GM18505 (cell line): ENCODE measurements around the gene NPAS1.
"Not testable (repeated sequence)": the region's sequence is repeated elsewhere in the genome, so short reads cannot be mapped to it uniquely, and the experiment has no call there.

Experiments
- ATAC-seq: cut with Tn5 transposase; IDR thresholded peaks from one replicate; pipeline ENCODE4 v1.9.1; 2021; ENCODE audit not compliant: unreplicated experiment
- POLR2A ChIP-seq: IDR thresholded peaks from 4 replicates; pipeline ENCODE4 v1.6.1; 2011; ENCODE audit warnings: borderline replicate concordance; ENCODE audit not compliant: insufficient read depth, insufficient read length; ENCODE audit errors: extremely low read depth

The NPAS1 gene

DNA sequence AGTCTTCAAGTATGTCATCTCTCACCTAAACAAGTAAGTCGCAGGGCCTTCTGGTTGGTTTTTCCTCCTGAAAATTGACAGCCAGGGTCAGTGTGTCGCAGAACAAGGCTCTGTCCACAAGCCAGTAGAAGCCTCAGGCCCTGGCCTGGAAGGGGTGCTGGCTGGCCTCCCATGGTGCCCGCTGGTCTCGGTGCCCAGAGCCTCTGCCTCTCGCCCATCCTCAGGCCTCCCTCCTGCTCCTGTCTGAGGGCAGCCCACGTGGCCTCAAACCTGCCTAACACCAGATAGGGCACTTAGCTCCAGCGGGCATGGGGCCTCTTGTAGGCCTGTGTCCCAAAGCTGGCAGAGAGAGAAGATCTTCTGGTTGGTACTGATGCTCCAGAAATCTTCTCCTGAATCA is 20.3 kb upstream of the NPAS1 start:
- ATAC-seq, result no peak
- no peak for TF ChIP-seq POLR2A

DNA sequence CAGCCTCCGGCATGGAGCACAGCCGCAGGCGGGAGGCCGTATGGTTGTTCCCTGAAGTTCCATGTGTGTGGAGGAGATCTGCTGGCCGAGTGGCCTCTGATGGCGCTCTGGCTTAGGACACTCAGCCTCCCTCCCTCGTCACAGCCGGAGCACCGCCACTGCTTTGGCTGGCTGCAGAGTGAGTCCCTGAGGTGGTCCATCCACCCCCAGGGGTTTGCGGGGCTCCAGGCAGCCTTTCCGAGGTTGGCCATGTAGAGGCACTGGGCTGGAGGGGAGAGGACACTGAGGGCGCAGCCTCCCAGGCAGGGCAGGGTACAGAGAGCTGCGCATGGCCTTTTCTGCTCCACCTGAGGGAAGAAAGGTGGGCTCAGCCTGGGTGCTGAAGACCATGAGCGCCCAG is 19.8 kb upstream of the NPAS1 start:
- no peak for ATAC-seq

DNA sequence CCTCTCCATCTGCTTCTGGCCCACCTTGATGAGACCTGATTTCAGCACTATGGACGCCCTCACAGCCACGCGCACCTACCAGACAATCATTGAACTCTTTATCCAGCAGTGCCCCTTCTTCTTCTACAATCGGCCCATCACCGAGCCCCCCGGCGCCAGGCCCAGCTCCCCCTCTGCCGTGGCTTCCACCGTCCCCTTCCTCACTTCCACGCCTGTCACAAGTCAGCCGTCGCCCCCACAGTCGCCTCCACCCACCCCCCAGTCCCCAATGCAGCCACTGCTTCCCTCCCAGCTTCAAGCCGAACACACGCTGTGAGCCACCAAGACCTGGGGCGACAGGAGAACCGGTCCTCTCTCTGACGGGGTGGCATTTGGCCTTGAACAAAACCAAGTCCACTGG is 19.3 kb upstream of the NPAS1 start:
- ATAC-seq, result no peak
- TF ChIP-seq POLR2A, result no peak

More for the DNA sequence above, 19.8 kb upstream of the NPAS1 start:
- no peak for TF ChIP-seq POLR2A

DNA sequence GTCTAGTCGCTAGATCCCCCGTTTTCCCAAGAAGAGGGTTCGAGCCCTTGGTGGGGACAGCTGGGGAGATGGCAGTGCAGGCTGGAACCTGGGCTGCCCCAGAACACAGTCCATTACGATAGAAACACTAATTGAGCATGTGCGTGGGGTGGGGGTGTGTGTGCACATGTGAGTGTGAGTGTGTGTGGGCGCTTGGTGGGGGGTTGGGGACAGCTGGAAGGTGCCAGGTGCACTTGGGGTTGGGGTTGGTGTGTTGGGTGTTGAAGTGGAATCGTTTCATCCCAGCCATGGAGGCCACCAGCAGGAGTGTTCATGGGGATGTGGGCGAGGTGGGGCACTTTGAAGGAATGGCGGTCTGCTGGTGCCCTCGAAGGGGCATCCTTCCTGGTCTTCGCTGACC is 18.1 kb upstream of the NPAS1 start:
- TF ChIP-seq POLR2A, result no peak
- ATAC-seq, result no peak

DNA sequence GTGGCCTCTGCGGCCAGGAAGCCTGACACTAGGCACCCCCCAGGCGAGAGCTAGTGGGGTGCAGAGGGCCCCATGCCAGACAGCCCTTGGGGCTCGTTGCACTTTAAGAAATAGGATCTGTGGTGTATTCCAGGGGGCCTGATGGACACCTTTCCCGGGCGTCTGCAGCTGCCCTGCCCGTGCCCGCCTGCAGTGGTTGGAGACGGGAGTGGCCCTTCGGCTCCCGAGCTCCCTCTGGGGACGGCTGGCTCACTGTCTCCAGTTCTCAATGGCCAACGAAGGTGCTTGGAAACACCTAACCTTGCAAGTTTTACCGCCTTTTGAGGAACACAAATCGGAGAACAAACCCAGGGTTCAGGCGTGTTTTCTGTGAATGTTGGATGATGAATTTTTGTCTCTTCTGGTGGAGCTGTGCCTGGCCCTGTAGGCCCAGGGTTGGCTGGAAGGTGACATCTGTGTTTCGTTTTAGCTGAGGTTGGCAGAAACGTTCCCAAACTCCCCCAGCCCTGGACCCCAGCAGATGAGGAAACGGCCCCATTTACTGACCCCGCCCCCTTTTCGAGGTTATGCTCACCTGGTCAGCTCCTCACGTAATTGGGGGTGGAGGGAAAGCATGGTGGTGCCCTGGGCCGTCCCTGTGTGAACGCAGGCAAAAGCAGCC is 17.4 kb upstream of the NPAS1 start:
- no peak for ATAC-seq

DNA sequence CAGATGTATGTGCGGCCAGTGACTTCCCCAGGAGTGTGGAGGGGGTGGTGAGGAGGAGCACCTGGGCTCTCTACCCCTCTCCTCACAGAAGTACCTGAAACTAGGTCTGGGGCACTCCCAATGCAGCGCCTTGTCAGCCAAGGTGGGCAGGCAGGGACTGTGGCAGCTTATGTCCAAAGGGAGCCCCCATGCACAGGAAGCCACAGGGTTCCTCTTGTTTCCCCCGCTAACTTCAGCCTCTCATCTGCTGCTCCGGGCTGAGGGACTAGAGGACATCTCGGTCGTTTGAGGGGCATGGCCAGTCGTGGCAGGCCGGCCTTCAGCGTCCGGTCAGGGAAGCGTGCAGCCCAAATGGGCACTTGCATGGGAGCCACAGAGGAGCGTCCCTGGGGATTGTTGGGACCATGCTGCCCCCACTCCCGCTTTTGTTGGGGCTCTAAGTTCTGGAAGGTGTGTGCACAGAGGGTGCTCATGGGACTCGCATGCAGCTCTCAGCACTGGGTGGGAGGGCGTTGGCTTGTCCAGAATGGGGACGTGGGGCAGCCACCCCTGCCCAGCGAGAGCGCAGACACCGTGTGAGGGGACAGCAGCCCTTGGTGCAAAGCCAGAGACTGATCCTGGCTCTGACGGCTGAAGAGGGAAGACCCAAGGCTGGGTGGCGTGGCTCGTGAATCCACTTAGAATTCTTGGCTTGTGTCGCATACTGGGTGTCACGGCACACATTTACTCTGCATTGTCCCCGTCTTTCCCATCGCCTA is 16.6 kb upstream of the NPAS1 start:
- TF ChIP-seq POLR2A, result no peak
- ATAC-seq, result no peak

More for the DNA sequence above, 17.4 kb upstream of the NPAS1 start:
- no peak for TF ChIP-seq POLR2A

DNA sequence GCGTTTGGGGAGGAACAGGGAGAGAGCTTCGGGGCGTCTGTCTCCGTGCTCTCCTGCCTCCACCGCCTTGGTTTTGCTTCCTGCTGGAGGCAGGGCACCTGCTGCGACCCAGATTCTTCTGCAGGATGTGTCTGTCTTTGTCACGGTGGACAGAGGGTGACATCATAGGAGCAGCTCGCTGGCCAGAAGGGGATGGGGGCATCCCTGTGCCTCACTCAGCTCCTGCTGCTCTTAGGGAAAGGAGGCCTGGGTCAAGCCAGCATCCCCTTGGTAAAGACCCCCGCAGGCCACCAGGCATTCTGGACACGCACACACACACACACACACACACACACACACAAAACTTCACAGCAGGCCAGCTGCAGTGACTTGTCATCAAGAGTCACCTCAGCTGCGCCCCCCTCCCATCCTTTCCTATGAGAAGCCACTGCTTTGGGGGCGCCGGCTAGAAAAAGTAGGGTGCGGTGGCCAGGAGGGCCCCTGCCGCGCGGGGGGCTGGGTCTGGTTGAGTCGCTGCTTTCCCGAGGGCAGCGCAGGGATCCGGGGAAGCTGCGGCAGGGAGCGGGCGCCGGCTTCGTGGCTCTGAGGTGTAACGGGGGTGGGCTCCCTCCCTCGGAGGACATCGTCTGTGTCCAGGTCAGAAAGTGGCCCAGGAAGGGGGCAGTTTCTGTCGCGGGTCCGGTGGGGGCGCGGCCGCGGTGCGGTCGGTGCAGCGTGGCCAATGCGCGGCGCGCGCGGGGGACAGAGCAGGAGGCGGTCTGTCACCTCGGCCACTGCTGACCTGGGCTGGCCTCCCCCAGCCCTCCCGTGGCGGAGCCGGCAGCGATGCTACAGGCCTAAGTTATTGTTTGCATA is 15.8 kb upstream of the NPAS1 start:
- ATAC-seq, result no peak
- no peak for TF ChIP-seq POLR2A

DNA sequence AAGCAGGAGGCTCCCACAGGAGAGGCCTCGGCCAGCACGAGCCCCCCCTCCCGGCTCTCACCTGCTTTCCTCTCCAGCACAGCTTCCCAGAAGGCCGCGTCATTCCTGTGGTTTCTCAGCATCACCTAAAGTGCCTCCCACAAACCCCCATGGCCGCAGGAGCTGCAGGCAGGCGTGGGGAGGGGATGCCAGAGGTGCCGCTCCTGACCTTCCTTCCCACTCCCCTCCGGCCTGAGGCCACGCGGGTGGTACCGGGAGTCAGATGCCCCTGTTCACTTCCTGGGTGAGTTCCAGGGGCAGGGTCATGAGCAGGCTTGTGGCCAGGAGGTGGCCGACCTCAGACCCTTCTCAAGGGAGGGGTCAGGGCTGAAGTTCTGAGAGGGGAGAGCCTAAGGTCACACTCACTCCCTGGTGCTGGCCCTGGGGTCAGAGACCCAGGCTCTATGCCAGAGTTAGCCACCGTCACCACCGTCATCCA is 14.4 kb upstream of the NPAS1 start:
- TF ChIP-seq POLR2A, result no peak
- no peak for ATAC-seq

DNA sequence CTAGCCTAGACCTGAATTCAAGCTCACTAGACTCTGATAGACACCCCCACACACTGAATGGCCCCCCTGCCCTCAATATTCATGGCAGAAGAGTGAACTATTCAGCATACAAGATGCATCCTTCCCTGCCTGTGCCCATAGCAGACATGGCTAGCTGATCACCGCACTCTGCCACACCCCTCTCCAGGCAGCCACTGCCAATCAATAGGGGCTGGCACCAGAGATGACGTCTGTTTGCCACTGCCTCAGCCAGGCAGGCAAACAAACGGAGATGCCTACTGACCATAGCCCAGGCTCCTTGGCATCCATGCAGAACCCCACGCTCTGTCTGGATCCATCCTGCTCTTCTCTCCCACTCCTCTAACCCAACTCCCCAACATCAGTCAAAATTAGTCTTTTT is 13.8 kb upstream of the NPAS1 start:
- no peak for ATAC-seq
- no peak for TF ChIP-seq POLR2A

DNA sequence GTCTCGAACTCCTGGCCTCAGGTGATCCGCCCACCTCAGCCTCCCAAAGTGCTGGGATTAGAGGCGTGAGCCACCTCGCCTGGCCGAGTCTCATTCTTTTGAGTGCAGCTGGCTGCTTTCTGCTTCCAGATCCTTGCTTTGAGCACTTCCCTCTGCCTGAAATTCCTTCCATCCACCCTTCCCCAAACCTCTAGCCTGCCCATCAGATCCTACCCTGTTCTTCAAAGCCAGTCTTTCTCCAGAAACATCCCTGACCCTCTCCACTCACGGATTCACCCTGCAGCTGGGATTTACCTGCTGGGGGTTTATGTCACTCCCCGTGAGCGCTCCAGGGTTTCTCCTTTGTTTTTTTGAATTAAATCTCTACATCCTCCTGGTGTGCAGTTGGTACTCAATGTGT is 13.1 kb upstream of the NPAS1 start:
- no peak for TF ChIP-seq POLR2A
- no peak for ATAC-seq

DNA sequence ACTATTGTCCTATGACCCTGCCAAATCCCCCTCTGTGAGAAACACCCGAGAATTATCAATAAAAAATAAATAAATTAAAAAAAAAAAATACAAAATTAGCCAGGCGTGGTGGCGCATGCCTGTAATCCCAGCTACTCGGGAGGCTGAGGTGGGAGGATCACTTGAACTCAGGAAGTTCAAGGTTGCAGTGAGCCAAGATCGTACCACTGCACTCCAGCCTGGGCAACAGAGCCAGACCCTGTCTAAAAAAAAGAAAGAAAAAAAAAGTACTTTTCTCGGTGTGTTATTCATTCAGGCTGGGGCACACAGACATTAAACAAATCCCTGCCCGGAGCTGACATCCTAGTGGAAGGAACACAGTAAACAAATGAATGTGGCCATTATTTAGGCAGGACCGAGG is 9.1 kb upstream of the NPAS1 start:
- ATAC-seq, result not testable (repeated sequence)

DNA sequence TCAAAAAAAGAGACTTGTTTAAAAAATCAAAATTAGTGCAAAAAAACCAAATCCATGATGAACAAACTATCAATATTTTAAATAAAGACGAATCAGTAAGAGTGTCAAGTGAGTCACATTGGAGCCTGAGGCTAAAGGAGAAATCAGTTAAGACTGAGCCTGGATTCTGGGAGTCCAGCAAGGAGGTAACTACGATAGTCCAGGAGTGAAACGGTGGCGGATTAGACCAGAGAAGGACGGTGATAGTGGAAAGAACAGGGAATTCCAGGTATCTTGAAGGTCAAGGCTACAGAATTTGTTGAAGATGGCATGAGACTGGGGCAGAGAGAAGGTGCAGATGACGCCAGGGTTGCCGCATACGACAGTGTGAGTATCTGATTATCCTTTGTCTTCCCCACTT is 7.0 kb upstream of the NPAS1 start:
- TF ChIP-seq POLR2A, result no peak
- no peak for ATAC-seq

DNA sequence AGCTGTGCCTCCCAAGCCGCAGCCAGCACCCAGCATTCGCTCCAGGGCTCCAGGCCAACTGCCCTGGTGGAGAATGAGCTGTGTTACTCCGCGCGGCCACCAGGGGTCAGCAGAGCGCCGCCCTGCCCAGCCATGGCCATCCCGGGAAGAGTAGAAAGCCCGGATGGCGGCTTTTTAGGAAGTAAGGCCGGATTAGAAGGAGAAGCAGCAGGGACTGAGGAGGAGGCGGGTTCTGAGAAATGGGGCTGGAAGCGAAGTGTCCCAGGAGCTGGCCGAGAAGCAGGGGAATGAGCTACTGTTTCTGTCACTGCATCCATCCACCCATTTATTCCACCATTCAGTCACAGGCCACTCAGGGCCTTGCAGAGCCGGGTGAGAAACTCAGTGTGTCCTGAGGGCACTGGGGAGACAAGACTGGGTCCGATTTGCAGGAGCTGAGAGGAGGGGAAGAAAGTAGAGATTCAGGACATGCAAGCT is 6.6 kb upstream of the NPAS1 start:
- no peak for TF ChIP-seq POLR2A
- ATAC-seq, result no peak

DNA sequence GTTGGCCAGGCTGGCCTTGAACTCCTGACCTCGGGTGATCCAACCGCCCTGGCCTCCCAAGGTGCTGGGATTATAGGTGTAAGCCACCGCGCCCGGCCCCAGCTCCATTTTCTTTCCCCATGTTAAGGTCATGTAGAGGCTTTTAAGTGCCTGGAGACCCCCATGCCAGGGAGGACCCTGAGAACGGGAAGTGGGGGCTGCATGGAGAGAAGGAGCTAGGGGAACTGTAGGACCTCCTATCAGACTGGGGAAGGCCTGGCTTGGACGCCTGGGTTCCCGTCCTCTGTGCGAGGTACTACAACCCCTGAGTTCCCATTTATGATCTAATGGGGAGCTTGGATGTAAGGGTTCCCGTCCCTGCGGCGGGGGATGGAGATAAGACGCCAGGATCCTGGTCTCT is 714 bp upstream of the NPAS1 start:
- TF ChIP-seq POLR2A, result no peak
- ATAC-seq, result no peak

DNA sequence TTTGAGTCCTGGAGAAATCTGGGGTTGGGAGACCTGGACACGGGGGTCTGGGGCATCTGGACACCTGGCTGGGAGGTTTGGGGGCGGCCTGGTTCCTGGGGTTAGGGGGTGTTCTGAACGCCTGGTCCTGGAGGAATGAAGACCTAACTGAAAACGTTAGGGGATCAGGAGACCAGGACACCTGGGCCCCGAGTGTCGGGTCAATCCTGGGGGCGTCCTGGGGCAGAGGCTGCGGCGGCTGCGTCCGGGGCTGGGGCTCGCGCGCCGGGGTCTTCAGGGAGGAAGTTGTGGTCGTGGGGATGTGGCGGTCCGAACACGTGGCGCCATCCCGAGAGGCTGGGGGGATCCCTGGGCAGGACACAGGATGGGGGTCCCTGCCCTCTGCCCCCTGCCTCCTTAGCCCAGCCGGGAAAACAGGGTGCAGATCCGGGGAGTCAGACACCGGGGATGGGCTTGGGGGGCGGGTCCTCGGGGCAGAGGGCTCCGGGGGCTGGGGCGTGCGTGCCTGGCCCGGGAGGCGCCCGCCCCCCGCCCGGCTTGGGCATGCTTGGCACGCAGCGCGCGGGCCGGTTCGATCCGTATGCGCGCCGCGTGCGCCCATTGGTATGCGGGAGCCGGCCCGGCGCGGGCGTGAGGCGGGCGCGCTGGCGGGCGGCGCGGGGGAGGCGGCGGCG is 632 bp downstream of the NPAS1 start:
- no peak for ATAC-seq
- TF ChIP-seq POLR2A, result no peak
